Trophoblast cell (in vitro differentiated cells and primary cell): ENCODE data around the gene FAP.

ENCODE experiments used
- DNase-seq, 2 donors: peaks; one replicate each; pipeline ENCODE4 v3.0.0-alpha.2; 2016
- H2AFZ ChIP-seq: 2 replicates; pipeline ENCODE4 v1.6.1; 2013; ENCODE audit warnings: low read length, moderate library complexity, mild to moderate bottlenecking; ENCODE audit not compliant: insufficient read depth, poor library complexity
- H2AK5ac ChIP-seq: 2 replicates; pipeline ENCODE4 v1.6.1; 2013; ENCODE audit warnings: mild to moderate bottlenecking, low read length
- H2BK120ac ChIP-seq: 2 replicates; pipeline ENCODE4 v1.6.1; 2013; ENCODE audit warnings: low read length, mild to moderate bottlenecking, moderate library complexity; ENCODE audit not compliant: insufficient read depth, poor library complexity
- H2BK12ac ChIP-seq: 2 replicates; pipeline ENCODE4 v1.6.1; 2013; ENCODE audit warnings: mild to moderate bottlenecking, low read length, moderate library complexity
- H2BK5ac ChIP-seq: 2 replicates; pipeline ENCODE4 v1.6.1; 2013; ENCODE audit warnings: low read length, low read depth, moderate library complexity, mild to moderate bottlenecking; ENCODE audit not compliant: poor library complexity
- H3K14ac ChIP-seq: 2 replicates; pipeline ENCODE4 v1.6.1; 2013; ENCODE audit warnings: mild to moderate bottlenecking, low read length
- H3K18ac ChIP-seq: 2 replicates; pipeline ENCODE4 v1.6.1; 2013; ENCODE audit warnings: mild to moderate bottlenecking, low read length
- H3K23ac ChIP-seq: 2 replicates; pipeline ENCODE4 v1.6.1; 2013; ENCODE audit warnings: low read length
- H3K27ac ChIP-seq: 2 replicates; pipeline ENCODE4 v1.5.1; 2013; ENCODE audit warnings: low read depth, mild to moderate bottlenecking, inconsistent platforms, low read length, moderate library complexity
- H3K27me3 ChIP-seq: 2 replicates; pipeline ENCODE4 v1.6.1; 2013; ENCODE audit warnings: inconsistent platforms, mild to moderate bottlenecking, low read length, moderate library complexity; ENCODE audit not compliant: insufficient read depth
- H3K36me3 ChIP-seq, 2 experiments: 1 replicate in 1 of 2; 2 replicates in 1 of 2; pipeline ENCODE4 v1.6.1; 2013; ENCODE audit warnings: low read length in 2 of 2, mild to moderate bottlenecking in 2 of 2, moderate library complexity in 1 of 2; ENCODE audit not compliant: insufficient read depth in 2 of 2, control insufficient read depth in 1 of 2
- H3K4ac ChIP-seq: 2 replicates; pipeline ENCODE4 v1.6.1; 2013; ENCODE audit warnings: low read depth, mild to moderate bottlenecking, low read length, moderate library complexity
- H3K4me1 ChIP-seq, 2 experiments: 1 replicate in 1 of 2; 2 replicates in 1 of 2; pipeline ENCODE4 v1.6.1; 2013; ENCODE audit warnings: low read length in 2 of 2, mild to moderate bottlenecking in 2 of 2, moderate library complexity in 1 of 2; ENCODE audit not compliant: insufficient read depth in 2 of 2, control insufficient read depth in 1 of 2
- H3K4me2 ChIP-seq: 2 replicates; pipeline ENCODE4 v1.6.1; 2013; ENCODE audit warnings: inconsistent platforms, mild to moderate bottlenecking, low read length, moderate library complexity
- H3K4me3 ChIP-seq: 2 replicates; pipeline ENCODE4 v1.5.1; 2013; ENCODE audit warnings: mild to moderate bottlenecking, low read depth, low read length, inconsistent platforms
- H3K79me1 ChIP-seq: one replicate; pipeline ENCODE4 v1.6.1; 2013; ENCODE audit warnings: low read length
- H3K79me2 ChIP-seq: 2 replicates; pipeline ENCODE4 v1.6.1; 2013; ENCODE audit warnings: low read length, mild to moderate bottlenecking; ENCODE audit not compliant: control insufficient read depth, insufficient read depth, poor library complexity
- H3K9ac ChIP-seq: 2 replicates; pipeline ENCODE4 v1.6.1; 2013; ENCODE audit warnings: mild to moderate bottlenecking, low read length
- H3K9me3 ChIP-seq: 2 replicates; pipeline ENCODE4 v1.6.1; 2013; ENCODE audit warnings: low read depth, mild to moderate bottlenecking, control low read depth, inconsistent platforms, low read length; ENCODE audit not compliant: insufficient read depth
- H4K12ac ChIP-seq: 2 replicates; pipeline ENCODE4 v1.6.1; 2013; ENCODE audit warnings: low read depth, mild to moderate bottlenecking, low read length, moderate library complexity
- H4K8ac ChIP-seq: 2 replicates; pipeline ENCODE4 v1.6.1; 2013; ENCODE audit warnings: low read depth, mild to moderate bottlenecking, low read length, moderate library complexity
- H4K91ac ChIP-seq: one replicate; pipeline ENCODE4 v1.6.1; 2013; ENCODE audit warnings: low read depth, mild to moderate bottlenecking, low read length, moderate library complexity
- WGBS: extraction: QIAGEN DNeasy Blood & Tissue Kit; methylation state at CpG from one replicate; pipeline ENCODE4 v1.1.7; 2013; ENCODE audit warnings: missing lambda C conversion rate; ENCODE audit not compliant: insufficient read length, insufficient coverage; ENCODE audit errors: extremely low coverage; 5-methylcytosine and 5-hydroxymethylcytosine counted together

The FAP gene

DNA sequence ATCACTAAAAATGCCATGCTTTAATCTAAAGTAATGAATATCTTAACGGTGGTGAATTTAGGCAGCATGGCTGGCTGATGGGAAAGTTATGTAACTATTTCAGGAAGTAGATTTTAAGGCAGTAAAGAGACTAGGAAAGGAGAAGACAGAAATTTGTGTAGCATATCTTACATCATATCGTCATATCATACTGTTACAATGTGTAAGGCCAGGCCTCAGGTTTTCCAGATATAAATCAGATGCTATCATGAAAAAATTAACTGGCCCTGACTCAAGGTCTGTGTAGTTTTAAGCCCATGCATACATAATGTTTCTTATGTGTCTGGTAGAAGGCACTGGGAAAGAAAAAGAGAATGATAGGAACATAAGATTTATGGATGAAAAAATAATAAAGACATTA is 8.9 kb upstream of the FAP start:
- H3K4ac ChIP-seq, result no peak overlapping the region
- H2BK12ac ChIP-seq, result no peak overlapping the region
- peaks cover 7% of the 10 kb centered on the region for H3K79me1 ChIP-seq
- H3K23ac ChIP-seq, result no peak overlapping the region
- no peak overlapping the region for H3K27ac ChIP-seq
- H3K9ac ChIP-seq, result no peak overlapping the region
- H3K9me3 ChIP-seq, result peaks cover 1% of the 10 kb centered on the region
- H2AFZ ChIP-seq, result no peak overlapping the region
- no peak overlapping the region for H4K8ac ChIP-seq
- no peak overlapping the region for H3K14ac ChIP-seq
- H4K12ac ChIP-seq, result no peak overlapping the region
- no peak overlapping the region for H2BK5ac ChIP-seq
- no peak overlapping the region for H3K4me3 ChIP-seq
- peak; percentile 43 to 87 for DNase-seq
- H3K4me2 ChIP-seq, result no peak overlapping the region
- no peaks in the 10 kb centered on the region for H3K79me2 ChIP-seq
- no peaks in the 10 kb centered on the region for H3K36me3 ChIP-seq
- no peak overlapping the region for H2AK5ac ChIP-seq
- no peaks in the 10 kb centered on the region for H3K27me3 ChIP-seq
- H2BK120ac ChIP-seq, result no peak overlapping the region
- H4K91ac ChIP-seq, result no peak overlapping the region
- no peak overlapping the region for H3K18ac ChIP-seq
- no peaks in the 10 kb centered on the region for H3K4me1 ChIP-seq
- no CpG with 5 or more reads among the region's 2 CpGs for WGBS

DNA sequence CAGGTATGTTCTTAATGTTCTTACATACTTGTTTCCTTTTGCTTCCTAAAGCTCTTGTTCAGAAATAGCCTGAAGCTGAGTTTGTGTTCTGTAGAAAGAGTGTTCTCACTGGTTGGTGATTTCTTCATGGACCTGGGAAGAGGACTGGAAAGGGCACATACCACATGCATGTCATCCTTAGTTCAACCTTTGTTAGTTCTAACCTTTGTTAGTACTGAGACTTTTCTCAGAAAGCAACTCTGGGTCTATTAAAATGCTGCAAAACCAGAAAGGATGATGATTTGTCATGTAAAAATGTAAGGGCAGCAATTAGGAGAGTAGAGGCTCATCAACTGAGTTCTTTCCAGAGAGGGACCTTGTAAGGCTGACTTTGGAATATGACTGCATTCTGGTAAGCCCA is 2.5 kb upstream of the FAP start:
- Histone ChIP-seq H3K4me3 (no peak overlapping the region), H3K79me1 (peaks cover 19% of the 10 kb centered on the region), H3K27me3 (no peaks in the 10 kb centered on the region), H3K79me2 (no peaks in the 10 kb centered on the region), H2AK5ac (no peak overlapping the region), H4K91ac (no peak overlapping the region), H3K14ac (no peak overlapping the region), H2BK5ac (no peak overlapping the region), H3K4me2 (no peak overlapping the region), H3K4me1 (peaks cover 2 to 8% of the 10 kb centered on the region in 2 experiments), H3K9ac (no peak overlapping the region), H3K27ac (peak overlapping the region; percentile 73), H2AFZ (no peak overlapping the region), H3K4ac (no peak overlapping the region), H4K12ac (no peak overlapping the region), H3K36me3 (no peaks in the 10 kb centered on the region), H2BK120ac (no peak overlapping the region), H4K8ac (no peak overlapping the region), H2BK12ac (no peak overlapping the region), H3K18ac (no peak overlapping the region), H3K23ac (no peak overlapping the region), H3K9me3 (no peaks in the 10 kb centered on the region)
- peak; percentile 91 to 98 for DNase-seq

DNA sequence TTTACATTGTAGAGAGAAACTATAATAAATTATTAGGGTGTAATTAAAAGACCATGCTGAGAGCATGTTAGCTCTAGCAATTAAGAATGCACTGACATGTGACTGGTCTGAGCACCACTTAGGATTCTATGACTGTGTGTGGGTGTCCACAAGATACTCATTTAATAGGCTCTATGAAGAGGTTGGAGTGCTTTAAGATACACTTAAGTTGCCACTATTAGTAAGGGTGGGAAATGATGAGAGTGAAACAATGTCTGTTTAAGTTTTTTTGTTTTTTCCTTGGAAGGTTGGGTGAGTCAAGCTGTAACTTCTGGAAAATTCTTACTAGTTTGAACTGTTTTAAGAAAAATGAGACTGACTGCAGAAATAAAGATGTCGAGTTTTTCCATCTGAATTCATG is 1.8 kb upstream of the FAP start:
- peak overlapping the region; percentile 69 for H2BK12ac ChIP-seq
- H2AK5ac ChIP-seq, result no peak overlapping the region
- no CpG with 5 or more reads among the region's 1 CpG for WGBS
- peak overlapping the region; percentile 63 for H4K8ac ChIP-seq
- peak overlapping the region; percentile 100 for H3K27ac ChIP-seq
- peak overlapping the region; percentile 94 for H4K91ac ChIP-seq
- peak overlapping the region; percentile 94 for H2BK120ac ChIP-seq
- H3K4me3 ChIP-seq, result no peak overlapping the region
- H3K36me3 ChIP-seq, result no peaks in the 10 kb centered on the region
- peak overlapping the region; percentile 31 for H3K4me2 ChIP-seq
- peaks cover 2 to 10% of the 10 kb centered on the region in 2 experiments for H3K4me1 ChIP-seq
- no peak overlapping the region for H2AFZ ChIP-seq
- H3K14ac ChIP-seq, result peak overlapping the region; percentile 87
- peak in 1 of 2 donors; percentile 54 for DNase-seq
- H2BK5ac ChIP-seq, result peak overlapping the region; percentile 90
- H3K9me3 ChIP-seq, result no peaks in the 10 kb centered on the region
- no peak overlapping the region for H3K9ac ChIP-seq
- H3K23ac ChIP-seq, result no peak overlapping the region
- H3K27me3 ChIP-seq, result no peaks in the 10 kb centered on the region
- no peak overlapping the region for H3K4ac ChIP-seq
- peaks cover 22% of the 10 kb centered on the region for H3K79me1 ChIP-seq
- H3K79me2 ChIP-seq, result no peaks in the 10 kb centered on the region
- no peak overlapping the region for H3K18ac ChIP-seq
- H4K12ac ChIP-seq, result no peak overlapping the region

DNA sequence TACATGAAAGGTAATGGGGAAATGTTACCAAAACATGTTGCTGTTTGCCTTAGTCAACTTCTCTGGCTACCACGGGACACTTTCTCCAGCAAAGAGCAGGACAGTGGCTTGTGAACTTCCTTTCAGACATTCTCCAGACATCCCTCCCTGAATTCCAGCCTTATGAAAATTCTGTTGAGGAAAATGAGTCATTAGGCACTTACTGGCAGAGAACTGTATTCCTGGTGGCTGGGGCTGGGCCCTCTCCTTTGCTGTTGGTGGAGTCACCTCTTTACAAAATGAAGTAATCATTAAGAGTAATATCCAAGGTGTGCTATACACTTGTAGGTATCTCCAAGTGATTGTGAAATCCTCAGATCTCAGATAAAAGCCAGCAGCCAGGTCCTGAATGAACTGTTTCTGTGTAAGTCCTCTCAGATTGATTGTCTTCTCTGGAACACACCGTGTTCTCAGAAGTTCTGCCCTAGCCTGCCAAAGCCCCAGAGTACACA is 1.3 kb upstream of the FAP start:
- H3K9me3 ChIP-seq, result no peaks in the 10 kb centered on the region
- peak overlapping the region; percentile 31 for H3K4me2 ChIP-seq
- no peak overlapping the region for H2AK5ac ChIP-seq
- no peaks in the 10 kb centered on the region for H3K79me2 ChIP-seq
- no peak overlapping the region for H3K9ac ChIP-seq
- peak overlapping the region; percentile 69 for H2BK12ac ChIP-seq
- H4K12ac ChIP-seq, result no peak overlapping the region
- H3K18ac ChIP-seq, result no peak overlapping the region
- H2BK120ac ChIP-seq, result peak overlapping the region; percentile 94
- peaks cover 22% of the 10 kb centered on the region for H3K79me1 ChIP-seq
- peak overlapping the region; percentile 94 for H4K91ac ChIP-seq
- no peaks in the 10 kb centered on the region for H3K36me3 ChIP-seq
- no peak overlapping the region for H3K4ac ChIP-seq
- no peaks in the 10 kb centered on the region for H3K27me3 ChIP-seq
- no CpG with 5 or more reads among the region's 2 CpGs for WGBS
- peak overlapping the region; percentile 90 for H2BK5ac ChIP-seq
- H3K27ac ChIP-seq, result peak overlapping the region; percentile 100
- peak overlapping the region; percentile 63 for H4K8ac ChIP-seq
- no peak overlapping the region for H3K23ac ChIP-seq
- peaks cover 2 to 10% of the 10 kb centered on the region in 2 experiments for H3K4me1 ChIP-seq
- peak; percentile 96 to 98 for DNase-seq
- H3K14ac ChIP-seq, result peak overlapping the region; percentile 87
- H2AFZ ChIP-seq, result no peak overlapping the region
- no peak overlapping the region for H3K4me3 ChIP-seq
